Activated CD4-positive, CD25-positive, alpha-beta regulatory T cell treated with anti-CD3 and anti-CD28 coated beads, Interleukin-2, amount 50 U/mL, for 16 hours (primary cell): ENCODE measurements around the gene SND1.

ENCODE experiments used
- DNase-seq: peaks from one replicate; pipeline ENCODE4 v3.0.0-alpha.2; 2020; ENCODE audit warnings: low read depth, low spot score

The SND1 gene

DNA sequence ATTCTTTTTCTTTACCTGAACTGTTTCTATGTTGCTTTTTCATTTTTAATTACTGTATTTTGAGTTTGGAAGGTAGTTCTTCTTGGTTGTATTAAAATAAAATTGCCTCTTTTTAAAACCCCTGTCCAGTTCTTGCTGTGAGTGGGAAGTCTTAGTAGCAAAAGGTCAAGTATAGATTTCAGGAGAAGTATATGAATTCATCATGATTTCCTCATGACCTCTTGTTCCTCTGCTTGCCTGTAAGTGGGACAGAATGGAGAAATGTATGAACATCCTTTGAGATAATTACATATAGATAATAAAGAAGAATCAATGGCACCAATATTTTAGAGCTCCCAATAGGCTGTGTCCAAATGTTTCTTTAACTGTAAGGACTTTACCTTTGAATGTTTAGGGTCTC lies 253.0 kb downstream of the SND1 start:
- DNase-seq = no peak

GRCh38 chr7:127905491-127906330 lies 253.7 kb downstream of the SND1 start:
- DNase-seq = no peak

- no peak for DNase-seq
Observed at GRCh38 chr7:127907110-127908040, 255.4 kb downstream of the SND1 start.

- DNase-seq = no peak
Observed at GRCh38 chr7:127908430-127909258, 256.6 kb downstream of the SND1 start.

GRCh38 chr7:127909424-127910152 lies 257.6 kb downstream of the SND1 start:
- no peak for DNase-seq

DNA sequence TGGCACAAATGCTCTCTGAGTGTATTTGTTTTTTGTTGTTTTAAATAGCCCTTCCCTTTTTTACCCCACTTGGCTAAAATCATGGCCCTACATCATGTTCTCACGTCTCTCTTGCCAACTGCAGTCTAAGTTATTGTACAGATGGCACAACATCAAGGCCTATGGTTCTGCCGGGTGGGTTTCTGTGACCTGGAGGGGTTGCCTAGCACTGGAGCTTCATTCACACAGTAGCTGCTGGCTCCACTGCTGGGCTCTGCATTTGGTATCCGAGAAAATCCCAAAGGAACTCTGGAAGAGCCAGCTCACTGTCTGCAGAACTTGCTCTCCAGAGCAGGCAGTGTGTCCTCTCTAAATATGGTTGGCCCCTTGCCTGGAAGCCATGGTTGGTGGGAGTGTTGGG lies 258.7 kb downstream of the SND1 start:
- no peak for DNase-seq

DNA sequence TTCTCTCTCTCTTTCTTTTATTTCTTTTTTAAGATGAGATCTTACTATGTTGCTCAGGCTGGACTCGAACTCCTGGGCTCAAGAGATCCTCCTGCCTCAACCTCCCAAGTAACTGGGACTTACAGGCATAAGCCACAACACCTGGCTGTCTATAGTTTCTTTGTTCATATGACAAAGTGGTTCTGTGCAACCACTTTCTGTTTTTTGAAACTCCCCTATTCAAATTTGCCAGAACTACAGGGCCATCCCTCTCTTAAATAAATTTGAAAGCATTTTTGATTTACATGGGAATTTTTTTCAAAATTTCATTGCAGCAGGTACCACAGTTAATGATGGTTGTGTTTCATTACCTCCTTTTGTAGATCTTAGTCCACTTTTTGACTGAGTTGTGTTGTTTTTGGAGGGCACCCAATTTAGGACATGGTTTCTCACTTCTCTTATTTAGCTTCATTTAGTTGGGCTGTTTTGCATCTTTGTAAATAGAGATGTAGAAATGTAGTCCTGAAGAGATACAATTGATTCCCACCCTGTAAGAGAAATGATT lies 260.0 kb downstream of the SND1 start:
- no peak for DNase-seq

GRCh38 chr7:127912901-127913300 lies 260.9 kb downstream of the SND1 start:
- DNase-seq = no peak

- no peak for DNase-seq
Observed at GRCh38 chr7:127913686-127914085, 261.7 kb downstream of the SND1 start.

DNA sequence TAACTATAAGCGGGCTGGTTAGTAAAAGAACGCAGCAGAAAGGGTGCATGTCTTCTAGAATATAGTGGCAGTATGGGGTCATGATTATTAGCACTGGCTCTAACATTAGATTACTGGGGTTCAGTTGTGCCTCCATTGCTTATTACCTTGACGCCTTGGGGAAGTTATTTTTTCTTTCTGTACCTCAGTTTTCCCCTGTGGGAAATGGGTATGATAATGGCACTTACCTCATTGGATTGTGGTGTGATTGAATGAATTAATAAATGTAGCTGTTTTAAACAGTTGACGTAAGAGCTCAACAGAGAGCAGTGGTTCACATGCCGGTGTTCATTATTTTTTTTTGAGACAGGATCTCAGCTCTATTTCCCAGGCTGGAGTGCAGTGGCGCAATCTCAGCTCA lies 262.7 kb downstream of the SND1 start:
- DNase-seq = no peak

GRCh38 chr7:127916735-127917134 lies 264.7 kb downstream of the SND1 start:
- DNase-seq = no peak

- no peak for DNase-seq
Observed at GRCh38 chr7:127918130-127918529, 266.1 kb downstream of the SND1 start.

DNA sequence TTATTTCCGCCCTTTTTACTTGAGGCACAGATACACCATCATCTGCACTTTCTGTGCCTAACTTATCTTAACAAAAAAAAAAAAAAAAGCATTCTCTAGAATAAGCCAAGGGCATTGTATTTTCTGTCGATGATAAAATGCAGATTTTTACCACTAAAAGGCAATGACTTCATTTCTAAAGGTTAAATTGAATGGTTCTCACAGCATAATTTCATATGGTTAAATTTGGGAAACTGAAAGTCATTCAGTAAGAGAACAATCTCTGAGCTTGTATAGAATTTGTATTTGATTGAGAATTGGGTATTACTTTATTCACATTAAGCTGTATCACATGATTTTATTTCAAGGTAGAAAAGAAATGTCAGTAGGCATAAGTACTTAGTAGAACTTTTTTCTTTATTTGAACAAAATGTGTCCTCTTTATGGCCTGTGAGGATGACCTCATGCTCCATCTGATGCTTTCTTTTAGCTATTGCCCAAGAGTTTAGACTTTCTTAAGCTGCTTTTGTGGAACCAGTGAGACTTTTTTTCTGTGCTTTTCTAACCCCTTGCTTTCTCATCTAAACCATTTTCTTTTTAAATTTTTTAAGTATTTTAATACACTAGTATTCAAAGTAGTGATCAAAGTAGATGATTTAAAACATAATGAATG lies 268.9 kb downstream of the SND1 start:
- no peak for DNase-seq

- DNase-seq = no peak
Observed at GRCh38 chr7:127922656-127923055, 270.7 kb downstream of the SND1 start.

DNA sequence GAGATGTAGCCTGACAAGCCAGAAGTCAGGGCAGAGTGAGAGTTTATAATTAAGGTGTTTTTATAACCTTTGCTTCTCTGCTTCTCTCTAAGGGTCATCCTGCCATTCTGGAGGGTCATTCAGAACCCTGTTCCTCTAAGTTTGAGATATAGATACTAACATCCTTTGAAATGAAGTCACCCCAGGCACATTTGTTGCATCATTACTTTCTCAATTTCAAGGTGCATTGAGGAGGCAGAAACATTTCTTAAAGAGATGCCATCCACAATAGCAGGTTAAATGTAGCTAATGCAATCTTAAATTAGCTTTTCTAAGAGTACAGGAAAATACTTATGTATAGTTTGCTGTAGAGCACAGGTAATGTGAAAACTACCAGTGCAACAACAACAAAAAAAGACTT lies 272.9 kb downstream of the SND1 start:
- no peak for DNase-seq

DNA sequence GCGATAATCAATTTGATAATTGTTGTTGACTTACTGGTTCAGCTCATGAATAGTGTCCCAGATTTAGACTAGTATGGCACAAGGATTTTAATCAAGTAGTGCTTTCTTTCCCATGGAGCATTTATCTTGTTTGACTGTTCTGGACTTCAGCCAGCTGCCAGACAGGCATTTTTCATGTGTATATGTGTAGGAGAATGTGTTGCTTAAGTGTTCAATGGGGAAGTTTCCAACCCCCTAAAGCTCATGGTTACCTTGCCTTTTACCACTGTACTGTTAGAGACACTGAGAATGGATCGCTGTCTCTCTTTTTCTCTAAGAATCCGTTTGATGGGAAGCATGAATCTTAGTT lies 275.3 kb downstream of the SND1 start:
- no peak for DNase-seq

DNA sequence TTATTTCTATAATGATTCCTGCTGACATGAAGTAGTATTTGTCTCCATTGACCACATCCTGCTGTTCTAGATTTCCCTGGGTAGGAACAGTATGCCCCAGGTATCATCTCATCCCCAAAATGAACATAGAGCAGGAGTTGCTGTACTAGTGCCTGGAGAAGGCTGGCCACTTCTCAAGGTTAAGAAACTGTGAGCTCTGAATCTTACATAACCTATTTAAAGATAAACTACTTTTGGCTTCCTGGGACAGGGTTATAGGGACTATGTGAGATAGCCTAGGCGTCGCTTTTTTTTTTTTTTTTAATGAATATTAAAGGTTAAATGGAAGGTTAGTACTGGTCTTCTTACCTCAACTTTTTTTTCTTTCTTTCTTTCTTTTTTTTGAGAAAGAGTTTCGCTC lies 276.2 kb downstream of the SND1 start:
- no peak for DNase-seq

DNA sequence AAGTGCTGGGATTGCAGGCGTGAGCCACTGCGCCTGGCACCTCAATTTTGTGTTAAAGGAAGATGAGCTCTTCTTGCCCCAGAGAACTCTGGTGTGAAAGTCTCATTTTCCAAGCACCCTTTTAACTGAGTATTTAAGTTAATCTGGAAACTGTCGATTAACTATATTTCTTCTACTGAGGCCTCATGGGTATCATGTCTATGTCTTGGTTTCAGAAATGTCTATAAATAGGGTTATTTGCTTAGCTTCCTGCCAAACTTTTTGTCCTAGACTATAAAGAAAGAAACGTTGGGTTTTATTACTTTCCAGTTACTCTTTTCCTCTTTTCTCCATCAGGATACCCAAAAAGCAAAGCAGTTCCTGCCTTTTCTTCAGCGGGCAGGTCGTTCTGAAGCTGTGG lies 276.9 kb downstream of the SND1 start:
- DNase-seq = no peak

- no peak for DNase-seq
Observed at GRCh38 chr7:127930341-127931328, 278.6 kb downstream of the SND1 start.
